ENCODE measurements around the gene ATPAF1.

DNA sequence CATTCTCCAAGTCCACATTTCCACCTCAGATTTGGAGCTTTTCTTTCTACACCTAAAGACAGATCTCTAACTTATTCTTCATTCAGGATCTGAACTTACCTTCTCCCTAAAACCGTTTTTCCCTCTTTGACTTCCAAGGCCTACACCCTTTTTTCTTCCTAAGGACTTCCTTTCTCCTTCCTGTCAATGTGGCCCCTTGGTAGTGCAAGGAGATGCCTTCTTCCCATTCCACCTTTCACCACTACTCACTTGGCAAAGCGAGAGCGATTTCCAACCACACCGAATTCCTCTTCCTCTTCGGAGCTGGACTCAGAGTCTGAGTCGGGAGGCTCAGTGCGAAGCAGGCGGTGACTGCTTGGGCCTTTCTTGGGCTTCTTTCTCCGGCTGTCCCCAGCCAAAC lies 49.5 kb upstream of the ATPAF1 start:
- TF ChIP-seq, protein P1, sequence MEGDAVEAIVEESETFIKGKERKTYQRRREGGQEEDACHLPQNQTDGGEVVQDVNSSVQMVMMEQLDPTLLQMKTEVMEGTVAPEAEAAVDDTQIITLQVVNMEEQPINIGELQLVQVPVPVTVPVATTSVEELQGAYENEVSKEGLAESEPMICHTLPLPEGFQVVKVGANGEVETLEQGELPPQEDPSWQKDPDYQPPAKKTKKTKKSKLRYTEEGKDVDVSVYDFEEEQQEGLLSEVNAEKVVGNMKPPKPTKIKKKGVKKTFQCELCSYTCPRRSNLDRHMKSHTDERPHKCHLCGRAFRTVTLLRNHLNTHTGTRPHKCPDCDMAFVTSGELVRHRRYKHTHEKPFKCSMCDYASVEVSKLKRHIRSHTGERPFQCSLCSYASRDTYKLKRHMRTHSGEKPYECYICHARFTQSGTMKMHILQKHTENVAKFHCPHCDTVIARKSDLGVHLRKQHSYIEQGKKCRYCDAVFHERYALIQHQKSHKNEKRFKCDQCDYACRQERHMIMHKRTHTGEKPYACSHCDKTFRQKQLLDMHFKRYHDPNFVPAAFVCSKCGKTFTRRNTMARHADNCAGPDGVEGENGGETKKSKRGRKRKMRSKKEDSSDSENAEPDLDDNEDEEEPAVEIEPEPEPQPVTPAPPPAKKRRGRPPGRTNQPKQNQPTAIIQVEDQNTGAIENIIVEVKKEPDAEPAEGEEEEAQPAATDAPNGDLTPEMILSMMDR (IDR thresholded peaks at IDR 0.05; ENCODE audit: low read length) = no peak
- TF ChIP-seq EZH2 (IDR thresholded peaks at IDR 0.05; ENCODE audit: borderline replicate concordance, low read length) = no peak
